HEK293 (cell line): ENCODE data around the gene CCP110.

ENCODE experiments used
- ZNF302 ChIP-seq: fragments of 450-650 bp; formaldehyde crosslinking; IDR thresholded peaks from 2 replicates; pipeline ENCODE4 v1.5.1; 2016; ENCODE audit warnings: missing biosample characterization, missing genetic modification characterization, low read depth
- ZNF510 ChIP-seq: fragments of 450-650 bp; formaldehyde crosslinking; IDR thresholded peaks from 2 replicates; pipeline ENCODE4 v1.5.1; 2018; ENCODE audit warnings: mild to moderate bottlenecking, missing genetic modification characterization, missing biosample characterization; ENCODE audit not compliant: insufficient replicate concordance
- TF ChIP-seq, protein P1 (sequence below): fragments of 450-650 bp; formaldehyde crosslinking; IDR thresholded peaks from 2 replicates; pipeline ENCODE4 v1.5.1; 2016; ENCODE audit warnings: missing biosample characterization, missing genetic modification characterization, low read depth
- TF ChIP-seq, protein P2 (sequence below): fragments of 450-650 bp; formaldehyde crosslinking; IDR thresholded peaks from 2 replicates; pipeline ENCODE4 v1.5.1; 2016; ENCODE audit warnings: missing biosample characterization, missing genetic modification characterization
- TF ChIP-seq, protein P3 (sequence below): fragments of 450-650 bp; formaldehyde crosslinking; IDR thresholded peaks from 2 replicates; pipeline ENCODE4 v1.5.1; 2016; ENCODE audit warnings: missing biosample characterization, missing genetic modification characterization, borderline replicate concordance
- TF ChIP-seq, protein P4 (sequence below): fragments of 450-650 bp; formaldehyde crosslinking; IDR thresholded peaks from 2 replicates; pipeline ENCODE4 v1.5.0; 2017; ENCODE audit warnings: missing biosample characterization, missing genetic modification characterization, borderline replicate concordance

DNA sequence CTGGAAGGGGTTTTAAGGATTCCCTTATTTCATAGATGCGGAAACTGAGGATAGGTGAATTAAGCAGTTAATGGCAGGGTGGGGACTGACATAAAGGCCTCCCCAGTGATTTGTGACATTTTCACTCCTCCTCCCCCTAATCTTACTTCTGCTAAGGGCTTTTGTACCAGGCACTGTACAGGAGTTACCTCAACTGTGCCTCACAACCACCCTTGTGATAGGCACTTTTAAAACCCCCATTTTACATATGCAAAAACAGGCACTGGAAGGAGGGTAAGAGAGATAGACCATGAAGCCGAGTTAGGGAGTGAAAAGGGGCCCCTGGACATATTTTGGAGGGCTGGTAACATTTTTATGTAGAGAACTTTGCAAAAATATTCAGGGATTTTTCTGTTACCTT is 982 bp upstream of the CCP110 start:
- TF ChIP-seq, protein P1, sequence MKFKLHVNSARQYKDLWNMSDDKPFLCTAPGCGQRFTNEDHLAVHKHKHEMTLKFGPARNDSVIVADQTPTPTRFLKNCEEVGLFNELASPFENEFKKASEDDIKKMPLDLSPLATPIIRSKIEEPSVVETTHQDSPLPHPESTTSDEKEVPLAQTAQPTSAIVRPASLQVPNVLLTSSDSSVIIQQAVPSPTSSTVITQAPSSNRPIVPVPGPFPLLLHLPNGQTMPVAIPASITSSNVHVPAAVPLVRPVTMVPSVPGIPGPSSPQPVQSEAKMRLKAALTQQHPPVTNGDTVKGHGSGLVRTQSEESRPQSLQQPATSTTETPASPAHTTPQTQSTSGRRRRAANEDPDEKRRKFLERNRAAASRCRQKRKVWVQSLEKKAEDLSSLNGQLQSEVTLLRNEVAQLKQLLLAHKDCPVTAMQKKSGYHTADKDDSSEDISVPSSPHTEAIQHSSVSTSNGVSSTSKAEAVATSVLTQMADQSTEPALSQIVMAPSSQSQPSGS (tag by site-specific recombination), result no peak
- TF ChIP-seq, protein P2, sequence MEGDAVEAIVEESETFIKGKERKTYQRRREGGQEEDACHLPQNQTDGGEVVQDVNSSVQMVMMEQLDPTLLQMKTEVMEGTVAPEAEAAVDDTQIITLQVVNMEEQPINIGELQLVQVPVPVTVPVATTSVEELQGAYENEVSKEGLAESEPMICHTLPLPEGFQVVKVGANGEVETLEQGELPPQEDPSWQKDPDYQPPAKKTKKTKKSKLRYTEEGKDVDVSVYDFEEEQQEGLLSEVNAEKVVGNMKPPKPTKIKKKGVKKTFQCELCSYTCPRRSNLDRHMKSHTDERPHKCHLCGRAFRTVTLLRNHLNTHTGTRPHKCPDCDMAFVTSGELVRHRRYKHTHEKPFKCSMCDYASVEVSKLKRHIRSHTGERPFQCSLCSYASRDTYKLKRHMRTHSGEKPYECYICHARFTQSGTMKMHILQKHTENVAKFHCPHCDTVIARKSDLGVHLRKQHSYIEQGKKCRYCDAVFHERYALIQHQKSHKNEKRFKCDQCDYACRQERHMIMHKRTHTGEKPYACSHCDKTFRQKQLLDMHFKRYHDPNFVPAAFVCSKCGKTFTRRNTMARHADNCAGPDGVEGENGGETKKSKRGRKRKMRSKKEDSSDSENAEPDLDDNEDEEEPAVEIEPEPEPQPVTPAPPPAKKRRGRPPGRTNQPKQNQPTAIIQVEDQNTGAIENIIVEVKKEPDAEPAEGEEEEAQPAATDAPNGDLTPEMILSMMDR, result no peak
- TF ChIP-seq ZNF302 (tag by site-specific recombination) (no peak), ZNF510 (tag by site-specific recombination) (no peak)
- TF ChIP-seq, protein P3, sequence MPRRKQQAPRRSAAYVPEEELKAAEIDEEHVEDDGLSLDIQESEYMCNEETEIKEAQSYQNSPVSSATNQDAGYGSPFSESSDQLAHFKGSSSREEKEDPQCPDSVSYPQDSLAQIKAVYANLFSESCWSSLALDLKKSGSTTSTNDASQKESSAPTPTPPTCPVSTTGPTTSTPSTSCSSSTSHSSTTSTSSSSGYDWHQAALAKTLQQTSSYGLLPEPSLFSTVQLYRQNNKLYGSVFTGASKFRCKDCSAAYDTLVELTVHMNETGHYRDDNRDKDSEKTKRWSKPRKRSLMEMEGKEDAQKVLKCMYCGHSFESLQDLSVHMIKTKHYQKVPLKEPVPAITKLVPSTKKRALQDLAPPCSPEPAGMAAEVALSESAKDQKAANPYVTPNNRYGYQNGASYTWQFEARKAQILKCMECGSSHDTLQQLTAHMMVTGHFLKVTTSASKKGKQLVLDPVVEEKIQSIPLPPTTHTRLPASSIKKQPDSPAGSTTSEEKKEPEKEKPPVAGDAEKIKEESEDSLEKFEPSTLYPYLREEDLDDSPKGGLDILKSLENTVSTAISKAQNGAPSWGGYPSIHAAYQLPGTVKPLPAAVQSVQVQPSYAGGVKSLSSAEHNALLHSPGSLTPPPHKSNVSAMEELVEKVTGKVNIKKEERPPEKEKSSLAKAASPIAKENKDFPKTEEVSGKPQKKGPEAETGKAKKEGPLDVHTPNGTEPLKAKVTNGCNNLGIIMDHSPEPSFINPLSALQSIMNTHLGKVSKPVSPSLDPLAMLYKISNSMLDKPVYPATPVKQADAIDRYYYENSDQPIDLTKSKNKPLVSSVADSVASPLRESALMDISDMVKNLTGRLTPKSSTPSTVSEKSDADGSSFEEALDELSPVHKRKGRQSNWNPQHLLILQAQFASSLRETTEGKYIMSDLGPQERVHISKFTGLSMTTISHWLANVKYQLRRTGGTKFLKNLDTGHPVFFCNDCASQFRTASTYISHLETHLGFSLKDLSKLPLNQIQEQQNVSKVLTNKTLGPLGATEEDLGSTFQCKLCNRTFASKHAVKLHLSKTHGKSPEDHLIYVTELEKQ (tag by site-specific recombination), result no peak
- TF ChIP-seq, protein P4, sequence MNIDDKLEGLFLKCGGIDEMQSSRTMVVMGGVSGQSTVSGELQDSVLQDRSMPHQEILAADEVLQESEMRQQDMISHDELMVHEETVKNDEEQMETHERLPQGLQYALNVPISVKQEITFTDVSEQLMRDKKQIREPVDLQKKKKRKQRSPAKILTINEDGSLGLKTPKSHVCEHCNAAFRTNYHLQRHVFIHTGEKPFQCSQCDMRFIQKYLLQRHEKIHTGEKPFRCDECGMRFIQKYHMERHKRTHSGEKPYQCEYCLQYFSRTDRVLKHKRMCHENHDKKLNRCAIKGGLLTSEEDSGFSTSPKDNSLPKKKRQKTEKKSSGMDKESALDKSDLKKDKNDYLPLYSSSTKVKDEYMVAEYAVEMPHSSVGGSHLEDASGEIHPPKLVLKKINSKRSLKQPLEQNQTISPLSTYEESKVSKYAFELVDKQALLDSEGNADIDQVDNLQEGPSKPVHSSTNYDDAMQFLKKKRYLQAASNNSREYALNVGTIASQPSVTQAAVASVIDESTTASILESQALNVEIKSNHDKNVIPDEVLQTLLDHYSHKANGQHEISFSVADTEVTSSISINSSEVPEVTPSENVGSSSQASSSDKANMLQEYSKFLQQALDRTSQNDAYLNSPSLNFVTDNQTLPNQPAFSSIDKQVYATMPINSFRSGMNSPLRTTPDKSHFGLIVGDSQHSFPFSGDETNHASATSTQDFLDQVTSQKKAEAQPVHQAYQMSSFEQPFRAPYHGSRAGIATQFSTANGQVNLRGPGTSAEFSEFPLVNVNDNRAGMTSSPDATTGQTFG (tag by site-specific recombination), result no peak
